NCI-H446 (cell line): ENCODE measurements around the gene PTCHD4.

ENCODE experiments used
- DNase-seq, 2 experiments: peaks; one replicate each; lab custom pipeline; 2025; lab: John Stamatoyannopoulos, UW

Gene PTCHD4

GRCh38 chr6:48099713-48100587 is 11.0 kb downstream of the PTCHD4 start:
- no peak for DNase-seq

DNA sequence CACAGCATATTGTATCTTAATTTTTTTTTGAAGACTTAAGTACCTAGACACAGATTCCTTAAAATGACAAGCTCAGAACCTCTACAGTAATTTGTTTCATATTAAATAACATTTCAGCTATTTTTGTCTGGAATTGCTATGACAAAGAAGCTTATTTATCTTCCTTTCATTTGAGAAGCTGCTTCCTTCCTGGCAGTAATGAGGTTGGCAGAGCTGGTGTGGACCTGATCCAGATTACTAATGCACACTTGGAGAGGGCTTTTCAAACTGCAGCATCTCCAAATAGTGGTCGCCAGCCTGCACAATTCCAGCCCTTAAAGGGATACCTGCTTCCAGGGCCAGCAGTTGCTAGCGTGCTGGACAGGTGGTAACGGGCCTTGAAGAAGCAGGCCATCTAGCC is 12.1 kb downstream of the PTCHD4 start:
- DNase-seq, result peak; percentile 73 to 78

- DNase-seq, result peak in 1 of 2 experiments; percentile 41
Measured at GRCh38 chr6:48092550-48093217, 18.3 kb downstream of the PTCHD4 start.

DNA sequence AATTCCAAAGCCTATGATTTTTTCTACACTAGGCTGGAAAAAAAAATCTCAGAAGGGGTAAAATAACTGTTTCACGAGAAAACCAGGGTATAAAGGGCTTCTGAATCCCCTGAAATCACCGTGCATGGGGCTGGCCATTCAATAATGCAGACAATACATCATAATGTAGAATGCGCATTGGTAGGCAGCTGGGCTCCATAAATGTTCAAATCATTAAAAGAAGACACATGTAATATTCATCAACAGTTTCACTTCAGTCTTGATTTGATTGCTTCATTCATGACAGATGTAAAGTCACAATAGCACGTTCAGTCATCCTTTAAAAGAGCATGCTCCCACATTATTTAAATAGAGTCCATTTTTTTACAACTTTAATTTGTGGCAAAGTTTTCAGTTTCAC is 20.5 kb downstream of the PTCHD4 start:
- no peak for DNase-seq

GRCh38 chr6:48087448-48087847 is 23.5 kb downstream of the PTCHD4 start:
- DNase-seq, result peak in 1 of 2 experiments; percentile 52

GRCh38 chr6:48086187-48086586 is 24.8 kb downstream of the PTCHD4 start:
- no peak for DNase-seq

- DNase-seq, result no peak
Measured at GRCh38 chr6:48085131-48085741, 25.8 kb downstream of the PTCHD4 start.

- DNase-seq, result no peak
Measured at GRCh38 chr6:48084201-48084600, 26.8 kb downstream of the PTCHD4 start.

GRCh38 chr6:48080227-48081009 is 30.6 kb downstream of the PTCHD4 start:
- DNase-seq, result peak; percentile 5 to 28

GRCh38 chr6:48078120-48078519 is 32.9 kb downstream of the PTCHD4 start:
- peak in 1 of 2 experiments; percentile 15 for DNase-seq

DNA sequence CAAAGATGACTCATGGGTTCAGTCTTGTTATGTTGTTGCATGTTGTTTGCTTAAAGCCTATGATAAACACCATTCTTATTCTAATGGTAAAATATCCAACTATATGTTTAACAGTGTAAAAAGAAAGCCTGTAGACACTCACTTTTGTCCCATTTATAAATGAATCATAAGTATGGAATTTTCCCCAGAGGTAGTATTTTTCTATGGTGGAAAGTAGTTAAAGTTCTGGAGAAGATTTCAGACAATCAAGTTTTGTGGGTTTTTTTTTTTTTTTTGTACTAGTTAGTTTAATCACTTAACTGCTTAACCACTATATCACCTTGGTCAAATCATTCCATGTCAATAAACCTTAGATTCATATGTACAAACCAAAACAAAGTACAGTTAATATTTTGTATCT is 35.8 kb downstream of the PTCHD4 start:
- DNase-seq, result no peak

- peak; percentile 63 to 72 for DNase-seq
Measured at GRCh38 chr6:48073976-48074767, 36.8 kb downstream of the PTCHD4 start.

DNA sequence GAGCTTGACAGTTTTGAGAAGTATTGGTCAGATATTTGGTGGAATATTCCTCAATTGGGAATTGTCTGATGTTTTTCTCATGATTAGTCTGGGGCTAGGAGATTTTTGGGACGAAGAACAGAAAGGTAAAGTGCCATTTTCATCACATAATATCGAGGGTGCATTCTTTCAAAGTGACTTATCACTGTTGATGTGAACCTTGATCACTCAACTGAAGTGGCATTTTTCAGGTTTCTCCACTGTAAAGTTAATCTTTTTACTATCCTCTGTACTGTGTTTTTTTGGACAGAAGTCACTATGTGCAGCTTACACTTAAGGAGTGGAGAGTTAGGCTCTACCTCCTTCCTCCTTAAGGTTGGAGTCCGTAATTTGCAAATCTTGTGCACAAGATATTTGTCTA is 39.2 kb downstream of the PTCHD4 start:
- DNase-seq, result no peak

DNA sequence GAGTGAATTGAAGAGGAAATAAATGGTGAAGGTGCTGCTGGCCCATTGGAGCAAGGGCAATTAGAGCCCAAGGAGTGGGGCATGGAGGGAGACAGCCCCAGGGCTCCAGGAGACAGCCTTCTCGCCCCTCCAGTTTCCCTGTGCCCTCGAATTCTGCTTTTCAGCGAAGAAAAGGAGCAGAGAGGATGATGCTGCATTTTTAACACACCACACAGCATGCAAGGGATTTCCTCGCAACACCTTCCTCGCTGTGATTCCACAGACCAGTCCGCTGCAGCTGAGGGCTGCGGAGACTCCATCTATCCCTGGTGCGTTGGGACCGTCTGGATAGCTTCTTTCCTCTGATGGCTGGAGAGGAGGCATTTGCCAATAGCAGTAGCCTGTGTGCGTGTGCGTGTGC is 41.7 kb downstream of the PTCHD4 start:
- DNase-seq, result peak; percentile 27 to 57

- DNase-seq, result peak; percentile 15 to 59
Measured at GRCh38 chr6:48068278-48069251, 42.4 kb downstream of the PTCHD4 start.

- DNase-seq, result no peak
Measured at GRCh38 chr6:48067886-48068277, 43.1 kb downstream of the PTCHD4 start.

DNA sequence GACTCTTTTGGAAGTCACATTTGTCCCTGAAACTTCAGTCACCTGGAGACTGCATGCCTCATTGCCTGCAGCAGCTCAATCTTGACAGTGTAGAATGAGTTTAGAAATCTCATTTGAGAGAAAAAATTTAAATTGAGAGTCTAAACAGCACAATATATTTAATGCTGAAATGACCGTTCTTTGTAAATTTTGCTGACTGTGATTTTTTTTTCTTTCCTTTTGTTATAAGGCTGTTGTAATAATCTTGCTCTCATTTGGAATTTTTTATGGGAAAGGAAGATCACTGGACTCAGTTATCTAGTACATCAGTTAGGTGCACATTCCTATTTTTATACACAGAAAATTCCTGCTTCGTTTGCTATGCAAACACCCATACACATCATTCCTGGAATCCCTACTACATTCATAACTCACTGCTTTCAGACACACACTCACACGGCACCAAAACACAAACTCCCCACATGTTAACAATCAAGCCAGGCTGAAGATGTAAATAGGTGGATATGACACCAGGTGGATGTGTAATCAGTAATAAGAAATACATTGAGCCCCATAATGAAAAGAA is 43.8 kb downstream of the PTCHD4 start:
- no peak for DNase-seq

GRCh38 chr6:48061265-48061990 is 49.6 kb downstream of the PTCHD4 start:
- DNase-seq, result peak in 1 of 2 experiments; percentile 34
